Ureter (tissue), 1 donor: ENCODE results near the gene CACNA2D1. TPM values are rescaled to one million over a fixed set of nuclear protein-coding genes. Genes with fewer than 3 reads are reported as not detected.
"Not testable (repeated sequence)": the region's sequence is repeated elsewhere in the genome, so short reads cannot be mapped to it uniquely, and the experiment has no call there.

Experiments used
- DNase-seq: peaks from one replicate; pipeline ENCODE4 v3.0.0-alpha.2; 2020; ENCODE audit warnings: low spot score
- total RNA-seq: library from RNA; stranded (reverse); gene quantifications from one replicate; pipeline ENCODE4 v1.2.4, GENCODE V29; 2023
- donor health status: DM: yes; HTN: yes; CAD: no.

The CACNA2D1 gene
- total RNA-seq, 1 donor from 2014 or later = 20.2 TPM

DNA sequence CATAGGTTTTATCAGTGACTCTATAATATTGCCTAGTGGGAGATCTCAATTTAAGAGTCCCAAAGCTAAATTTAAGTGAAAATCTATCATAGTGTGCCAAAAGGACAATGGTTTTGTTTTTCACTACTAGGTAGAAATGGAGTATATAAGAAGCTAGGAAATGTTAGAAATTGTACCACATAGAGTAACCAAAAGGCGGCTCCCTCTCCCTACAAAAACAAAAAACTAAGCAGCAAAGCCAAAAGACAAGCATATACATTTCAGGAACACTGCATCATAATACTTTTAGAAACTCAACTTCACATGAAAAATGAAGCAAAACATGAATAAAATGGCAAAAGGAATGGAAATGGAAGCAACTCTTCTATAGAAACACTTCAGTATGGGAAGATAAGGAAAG, 271.6 kb downstream of the CACNA2D1 start:
- no peak for DNase-seq

DNA sequence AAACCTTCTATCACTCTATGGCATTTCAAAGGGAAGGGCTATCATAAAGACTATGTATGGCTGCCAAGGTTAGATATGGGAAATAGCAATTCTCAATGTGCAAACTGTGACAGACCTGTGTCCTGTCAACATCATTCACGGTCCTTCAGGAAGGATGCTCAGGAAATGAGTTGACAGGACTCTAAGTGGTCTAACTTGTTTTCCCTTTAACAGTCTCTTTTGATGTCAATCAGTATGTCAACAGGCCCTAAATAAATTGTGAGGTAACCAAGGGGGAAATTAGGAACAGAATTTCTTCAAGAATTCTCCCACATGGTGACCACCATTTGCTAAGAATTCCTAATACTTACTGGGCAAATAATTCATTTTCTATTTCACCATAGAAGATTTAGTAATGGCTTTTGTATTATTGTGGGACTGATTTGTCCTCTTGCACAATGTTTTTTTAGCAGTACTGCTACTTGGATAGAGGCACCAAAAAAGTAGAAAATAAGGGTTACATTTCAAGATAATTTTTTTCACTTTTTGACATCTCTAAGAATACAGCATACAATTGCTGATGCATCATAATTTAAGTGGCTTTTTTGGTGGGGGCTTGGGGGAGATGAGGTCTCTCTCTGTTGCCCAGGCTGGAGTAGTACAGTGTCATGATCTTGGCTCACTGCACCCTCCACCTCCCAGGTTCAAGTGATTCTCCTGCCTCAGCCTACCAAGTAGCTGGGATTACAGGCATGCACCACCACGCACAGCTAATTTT, 275.8 kb downstream of the CACNA2D1 start:
- DNase-seq = no peak

DNA sequence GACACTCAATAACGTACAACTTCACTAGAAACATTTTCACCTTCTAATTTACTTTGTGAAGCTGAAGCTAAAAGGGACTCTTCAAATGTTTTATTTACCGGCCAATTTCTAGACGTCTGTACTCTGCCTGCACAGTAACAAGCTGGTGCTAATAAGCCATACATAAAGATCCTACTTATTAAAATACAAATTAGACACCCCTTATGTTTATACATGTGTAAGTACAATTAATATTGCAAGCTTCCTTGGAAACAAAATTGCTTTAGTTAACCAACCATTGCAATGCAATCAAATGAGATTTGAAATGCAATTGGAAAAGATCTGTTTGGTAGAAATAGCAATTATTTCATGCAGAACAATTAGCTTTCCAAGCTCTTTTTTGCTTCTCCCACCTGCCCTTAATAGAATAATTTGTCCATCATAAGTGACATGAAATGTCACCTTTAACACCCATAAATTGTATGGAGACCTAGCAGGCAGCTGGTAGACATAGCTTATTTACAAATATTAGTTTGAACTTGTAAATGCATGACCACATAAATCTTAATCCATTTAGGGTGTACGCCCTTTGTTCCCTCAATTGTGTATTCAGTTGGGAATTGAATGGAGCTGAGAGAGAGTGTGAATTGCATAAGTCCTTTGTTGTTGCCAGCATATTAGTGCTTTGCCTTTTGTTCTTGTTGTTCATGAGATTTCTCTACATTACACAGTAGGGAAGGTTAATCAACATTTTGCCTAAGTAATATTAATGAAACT, 277.1 kb downstream of the CACNA2D1 start:
- no peak for DNase-seq

DNA sequence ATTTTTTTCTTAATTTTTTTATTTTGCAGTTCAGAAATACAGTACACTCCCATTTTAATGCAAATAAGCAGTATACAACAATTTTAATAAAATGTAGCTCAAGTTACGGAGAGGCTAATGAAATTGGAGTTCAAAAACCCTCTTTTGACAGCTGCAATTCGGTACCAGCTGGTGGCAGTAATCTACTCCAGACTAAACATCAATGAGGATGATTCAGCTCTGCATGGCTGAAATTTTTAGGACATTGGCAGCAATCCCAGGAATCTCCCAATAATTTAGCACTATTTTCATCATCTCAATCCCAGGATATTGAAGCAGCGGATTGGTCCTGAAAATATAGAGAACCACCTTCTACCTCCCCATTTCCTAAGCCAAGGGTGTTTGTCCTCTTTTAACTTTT, 278.8 kb downstream of the CACNA2D1 start:
- DNase-seq = no peak

DNA sequence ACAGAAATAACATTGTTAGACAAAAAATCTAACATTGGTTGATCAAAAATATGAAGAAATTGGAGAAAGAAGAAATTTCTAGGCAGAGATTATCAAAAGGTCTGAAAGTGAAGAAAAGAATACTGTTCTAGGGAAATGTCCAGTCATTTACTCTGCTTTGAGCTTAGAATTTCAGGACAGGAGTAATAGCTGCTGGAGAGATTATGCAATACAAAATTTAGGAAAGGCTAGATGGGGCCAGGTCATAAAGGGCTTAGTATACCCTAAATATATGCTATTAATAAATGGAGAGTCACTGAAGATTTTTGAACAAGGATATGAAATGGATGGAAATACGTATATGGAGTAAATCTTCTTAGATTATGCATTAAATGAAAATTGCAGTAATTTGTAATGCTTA, 279.2 kb downstream of the CACNA2D1 start:
- no peak for DNase-seq

DNA sequence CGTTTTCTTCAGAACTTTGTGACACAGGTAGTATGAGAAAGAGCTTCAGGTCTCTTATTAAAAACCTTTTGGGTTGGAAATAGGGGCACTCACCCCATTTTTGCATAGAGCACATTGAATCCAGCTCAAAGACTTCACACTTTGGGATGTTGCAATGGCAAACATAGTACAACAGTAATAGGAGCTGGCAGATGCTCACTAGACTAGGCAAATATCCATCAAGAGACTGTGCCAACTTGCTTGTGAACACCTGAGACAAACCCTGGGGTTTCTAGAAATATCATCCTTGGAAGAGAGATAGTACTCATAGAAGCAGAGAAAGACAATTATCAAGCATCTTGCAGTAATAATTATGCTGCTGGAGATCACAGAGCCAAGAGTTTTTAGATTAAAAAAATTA, 280.0 kb downstream of the CACNA2D1 start:
- no peak for DNase-seq

DNA sequence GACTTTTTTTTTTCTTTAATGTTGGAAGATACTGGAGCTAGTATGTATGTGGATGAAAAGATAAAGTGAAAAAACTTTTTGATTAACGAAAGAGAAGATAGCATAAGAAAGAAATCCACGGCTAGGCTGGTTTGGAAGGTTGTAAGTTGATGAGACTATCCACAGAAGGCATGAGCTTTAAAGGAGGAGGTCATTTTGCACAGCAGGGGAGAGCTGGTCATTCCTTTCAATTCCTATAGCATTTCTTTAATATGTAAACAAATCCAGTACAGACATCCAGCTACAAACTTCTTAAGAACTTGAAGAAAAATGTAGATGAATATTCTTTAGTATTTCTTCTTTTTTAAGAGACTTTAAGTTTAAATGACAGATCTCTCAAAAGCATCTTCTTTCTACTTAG, 281.3 kb downstream of the CACNA2D1 start:
- DNase-seq = no peak

DNA sequence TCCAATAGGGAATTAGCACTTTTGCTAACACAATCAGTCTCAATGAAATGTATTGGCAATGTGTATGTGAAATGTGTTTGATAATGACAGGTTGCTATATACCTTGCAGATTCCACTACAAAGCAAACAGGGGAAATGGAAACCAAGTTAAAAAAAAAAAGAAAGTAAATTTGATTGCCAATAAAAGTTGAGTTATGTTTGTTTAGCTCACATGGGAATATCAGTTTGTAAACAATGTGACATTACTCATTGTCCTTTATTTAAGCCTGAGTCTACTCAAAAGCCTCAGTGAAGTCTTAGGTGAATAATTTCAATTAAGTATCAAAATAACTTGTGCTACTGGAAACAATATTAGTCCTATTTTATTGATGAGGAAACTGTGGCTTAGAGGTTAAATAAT, 285.2 kb downstream of the CACNA2D1 start:
- no peak for DNase-seq

DNA sequence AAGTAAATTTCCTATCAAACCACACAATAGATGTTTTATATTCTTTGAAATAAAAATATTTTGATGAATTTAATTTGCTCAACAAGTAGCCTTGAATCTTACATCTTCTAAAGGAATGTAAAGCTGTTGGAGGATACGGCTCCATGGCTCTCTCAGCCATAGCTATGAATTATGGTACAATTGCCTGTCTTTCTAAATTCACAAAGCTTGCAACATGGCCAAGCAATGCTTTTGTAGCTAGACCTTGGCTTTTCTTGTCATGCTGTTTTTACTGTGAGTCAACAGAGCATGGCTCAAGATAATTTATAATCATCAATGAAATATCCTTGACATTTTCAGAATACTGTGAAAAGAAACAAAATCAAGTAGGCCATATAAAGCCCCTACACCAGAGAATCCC, 286.7 kb downstream of the CACNA2D1 start:
- no peak for DNase-seq

DNA sequence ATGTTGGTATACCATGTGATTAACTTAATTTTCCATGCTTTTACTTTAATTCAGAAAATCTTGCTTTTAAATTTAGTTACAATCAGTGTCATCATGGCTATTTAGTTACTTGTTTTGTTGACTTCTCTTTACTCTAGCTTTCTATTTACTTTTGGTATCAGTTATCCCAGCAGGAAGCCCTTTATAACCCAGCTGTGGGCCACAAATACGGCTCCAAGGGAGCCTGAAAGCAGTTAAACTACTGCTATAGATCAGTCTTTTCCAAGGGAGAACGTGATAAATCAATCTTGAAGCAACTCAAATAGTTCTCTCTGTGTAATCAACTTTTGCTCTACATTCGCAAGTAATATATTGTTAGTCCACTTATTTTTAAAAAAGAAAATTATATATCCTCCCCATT, 287.4 kb downstream of the CACNA2D1 start:
- DNase-seq = no peak

DNA sequence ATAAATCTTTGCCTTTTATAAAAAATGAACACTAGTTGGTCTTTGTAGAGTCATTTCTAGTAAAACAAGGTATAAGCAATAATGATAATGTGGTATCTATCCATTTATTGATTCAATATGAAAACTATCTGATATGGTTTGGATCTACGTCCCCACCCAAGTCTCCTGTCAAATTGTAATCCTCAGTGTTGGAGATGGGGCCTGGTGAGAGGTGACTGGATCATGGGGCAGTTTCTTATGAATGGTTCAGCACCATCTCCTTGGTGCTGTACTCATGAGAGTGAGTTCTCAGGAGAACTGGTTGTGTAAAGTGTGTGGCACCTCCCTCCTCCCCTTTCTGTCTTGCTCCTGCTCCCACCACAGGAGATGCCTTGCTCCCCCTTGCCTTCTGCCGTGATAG, 288.8 kb downstream of the CACNA2D1 start:
- no peak for DNase-seq

DNA sequence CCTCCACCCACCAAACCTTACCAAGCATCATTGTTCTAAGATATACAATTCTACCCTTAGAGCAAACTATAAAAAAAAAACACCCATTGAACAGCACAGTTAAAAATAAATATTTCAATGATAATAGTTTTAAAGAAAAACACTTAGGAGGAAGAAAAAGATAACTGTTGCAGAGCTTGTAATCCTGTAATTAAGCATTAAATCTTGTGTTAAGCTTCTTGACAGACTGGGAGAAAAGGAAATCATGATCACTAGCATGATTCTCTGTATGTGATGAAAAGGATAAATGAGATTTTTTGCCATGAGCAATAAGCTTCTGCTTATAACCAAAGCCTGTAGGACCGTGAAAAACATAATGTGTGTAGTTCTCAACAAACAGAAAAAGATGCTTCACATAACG, 289.8 kb downstream of the CACNA2D1 start:
- DNase-seq = no peak

DNA sequence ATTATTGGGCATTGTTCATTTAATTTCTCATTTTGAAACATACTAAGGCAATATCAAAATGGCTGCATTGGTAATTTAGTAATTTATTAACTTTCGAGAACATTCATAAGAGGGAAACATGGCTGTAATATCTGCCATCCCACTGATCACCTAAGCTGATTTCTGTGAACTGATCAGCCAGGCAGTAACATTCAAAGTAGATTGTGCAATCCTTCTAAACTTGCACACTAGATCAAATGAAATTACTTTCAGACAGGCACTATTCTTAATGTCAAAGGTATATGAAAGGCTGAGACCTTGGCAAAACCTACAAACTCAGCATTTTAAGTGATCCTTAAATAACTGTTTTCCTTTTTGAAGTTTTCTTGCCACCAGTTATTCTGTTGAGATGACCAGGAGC, 290.7 kb downstream of the CACNA2D1 start:
- no peak for DNase-seq

DNA sequence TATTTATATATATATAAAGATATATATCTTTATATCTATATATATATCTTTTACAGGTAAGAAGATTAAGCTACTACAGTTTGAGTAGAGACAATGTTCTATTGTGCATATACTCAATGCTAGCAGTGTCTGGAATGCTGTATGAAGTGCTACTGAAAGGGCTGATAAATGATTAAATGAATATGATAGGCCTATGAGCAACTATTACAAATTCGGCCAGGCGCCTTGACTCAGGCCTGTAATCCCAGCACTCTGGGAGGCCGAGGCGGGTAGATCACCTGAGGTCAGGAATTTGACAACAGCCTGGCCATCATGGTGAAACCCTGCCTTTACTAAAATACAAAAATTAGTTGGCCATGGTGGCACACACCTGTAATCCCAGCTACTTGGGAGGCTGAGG, 297.1 kb downstream of the CACNA2D1 start:
- DNase-seq = no peak

DNA sequence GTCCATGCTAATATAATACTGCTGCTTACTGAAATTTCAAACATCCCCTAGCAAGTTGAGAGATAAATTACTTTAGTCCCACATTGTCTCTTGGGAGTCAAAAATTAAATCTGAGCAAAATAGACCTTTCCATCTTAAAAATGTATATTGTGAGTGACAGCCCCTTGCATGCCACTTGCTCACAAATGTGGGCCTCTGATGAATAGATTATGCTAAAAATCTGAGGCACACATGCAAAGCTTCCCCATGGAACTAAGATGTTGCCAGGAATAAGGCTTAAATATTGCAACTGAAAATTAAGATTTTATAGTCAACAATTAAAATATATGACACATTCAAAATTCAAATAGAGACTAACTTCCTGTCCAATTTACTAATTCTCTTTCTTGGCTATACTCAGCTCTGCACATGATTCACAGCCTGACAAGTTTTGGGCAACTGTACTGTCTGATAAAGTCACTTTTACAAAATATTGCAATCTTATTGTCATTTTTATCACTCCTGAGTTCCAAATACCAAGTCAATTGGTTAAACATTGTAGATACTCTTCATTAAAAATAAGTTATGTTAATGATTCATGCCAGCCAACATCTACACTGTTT, 301.2 kb downstream of the CACNA2D1 start:
- DNase-seq = no peak

DNA sequence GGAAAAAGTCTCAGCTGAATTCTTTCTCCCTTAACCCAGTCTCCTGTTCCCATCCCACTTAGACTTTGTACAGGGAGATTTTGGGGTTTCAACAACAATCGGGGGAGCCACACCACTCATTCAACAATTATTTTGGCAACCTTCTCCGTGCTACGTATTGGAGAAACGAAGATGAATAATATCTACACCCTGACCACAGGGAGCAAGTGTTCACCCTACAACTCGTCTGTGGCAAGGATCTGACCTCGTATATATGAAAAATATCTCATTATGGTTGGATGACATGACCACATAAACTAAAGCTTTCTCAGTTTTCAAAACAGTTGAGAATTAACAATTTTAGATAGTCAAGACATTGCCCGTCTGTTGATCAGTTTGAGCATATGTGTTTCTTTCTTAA, 302.1 kb downstream of the CACNA2D1 start:
- no peak for DNase-seq

DNA sequence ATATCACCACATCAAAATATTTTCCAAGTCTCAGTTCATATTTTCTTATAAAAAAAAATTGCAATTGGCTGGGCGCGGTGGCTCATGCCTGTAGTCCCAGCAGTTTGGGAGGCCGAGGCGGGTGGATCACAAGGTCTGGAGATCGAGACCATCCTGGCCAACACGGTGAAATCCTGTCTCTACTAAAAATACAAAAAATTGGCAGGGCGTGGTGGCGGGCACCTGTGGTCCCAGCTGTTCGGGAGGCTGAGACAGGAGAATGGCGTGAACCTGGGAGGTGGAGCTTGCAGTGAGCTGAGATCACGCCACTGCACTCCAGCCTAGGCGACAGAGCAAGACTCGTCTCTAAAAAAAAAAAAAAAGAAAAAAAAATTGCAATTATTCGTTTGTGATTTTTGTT, 303.0 kb downstream of the CACNA2D1 start:
- DNase-seq = not testable (repeated sequence)

DNA sequence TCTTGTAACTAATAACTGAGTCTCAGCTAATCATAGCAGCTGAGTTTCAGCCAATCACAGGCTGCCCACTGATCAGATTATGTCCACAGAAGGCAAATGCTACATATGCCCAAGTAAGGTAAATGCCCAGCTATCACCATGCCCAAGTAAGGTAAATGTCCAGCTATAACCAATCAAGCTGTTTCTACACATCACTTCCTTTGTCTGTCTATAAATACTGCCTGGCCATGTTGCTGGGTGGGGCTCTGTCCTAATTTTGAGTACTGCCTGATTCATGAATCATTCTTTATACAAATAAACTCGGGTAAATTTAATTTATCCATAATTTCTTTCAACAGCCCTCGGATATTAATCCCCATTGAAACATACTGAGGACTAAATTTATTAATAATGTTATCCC, 312.4 kb downstream of the CACNA2D1 start:
- DNase-seq = no peak

DNA sequence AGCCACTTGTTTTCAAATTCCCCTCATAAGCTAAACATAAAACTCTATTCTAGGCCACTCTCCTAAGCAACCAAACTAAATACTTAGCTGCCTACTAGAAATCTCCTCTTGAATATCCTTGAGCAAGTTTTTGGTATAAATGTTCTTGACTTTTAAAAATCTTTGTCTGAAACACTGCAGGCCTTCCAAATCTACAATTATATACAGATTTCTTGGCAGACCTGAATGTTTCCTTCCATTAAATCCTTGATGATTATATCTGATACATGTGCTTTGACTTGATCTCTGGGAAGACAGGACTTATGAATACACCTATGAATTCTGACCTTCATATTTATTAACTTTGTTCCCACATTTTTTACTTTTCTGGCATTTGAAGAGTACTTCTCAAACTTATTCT, 314.5 kb downstream of the CACNA2D1 start:
- no peak for DNase-seq

DNA sequence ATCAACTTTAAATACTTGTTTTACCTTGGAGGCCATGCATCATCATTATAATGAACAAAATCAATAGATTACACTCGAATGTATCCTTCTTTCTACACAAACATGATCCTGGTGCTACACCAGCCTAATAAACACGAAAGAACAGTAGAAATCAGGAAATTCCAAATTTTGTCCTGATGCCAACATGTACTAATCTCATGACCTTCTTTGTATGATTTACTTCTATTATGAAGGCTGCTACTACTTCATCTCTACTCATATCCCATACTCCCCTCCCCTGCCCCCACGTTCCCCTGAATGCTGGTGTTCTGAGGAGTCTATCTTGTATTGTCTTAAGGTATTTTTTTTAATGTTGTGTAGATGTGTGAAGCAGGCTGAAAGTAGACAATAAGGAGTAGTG, 315.0 kb downstream of the CACNA2D1 start:
- DNase-seq = no peak

DNA sequence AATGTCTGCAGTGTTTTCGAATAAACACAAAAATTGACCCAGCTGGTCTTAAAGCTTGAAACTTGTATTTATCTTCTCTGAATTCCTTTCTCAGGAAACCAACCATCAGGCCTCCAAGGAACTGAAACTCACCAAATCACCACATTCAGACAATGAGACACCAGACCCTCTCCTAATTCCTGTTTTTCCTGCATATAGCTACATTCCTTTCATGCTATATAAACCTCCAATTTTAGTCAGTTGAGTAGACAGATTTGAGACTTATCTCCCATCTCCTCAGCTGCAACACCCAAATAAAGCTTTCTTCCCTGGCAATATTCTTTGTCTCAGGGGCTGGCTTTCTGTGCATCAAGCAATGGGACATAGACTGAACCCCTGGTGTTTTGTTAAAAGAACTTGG, 317.0 kb downstream of the CACNA2D1 start:
- no peak for DNase-seq

DNA sequence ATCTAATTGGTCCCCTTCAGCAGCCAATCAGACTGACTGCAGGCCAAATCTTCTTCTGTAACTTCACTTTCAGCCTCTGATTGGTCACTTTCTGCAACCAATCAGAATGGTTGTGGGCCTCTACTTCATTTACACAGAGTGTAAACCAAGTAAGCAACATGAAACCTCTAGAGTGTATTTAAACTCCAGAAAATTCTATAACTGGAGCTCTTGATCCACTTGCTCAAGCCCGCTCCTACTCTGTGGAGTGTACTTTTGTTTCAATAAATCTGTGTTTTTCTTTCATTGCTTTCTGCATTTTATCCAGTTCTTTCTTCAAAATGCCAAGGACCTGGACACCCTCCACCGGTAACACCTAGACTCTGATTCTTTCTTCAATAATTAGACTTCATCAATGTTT, 319.1 kb downstream of the CACNA2D1 start:
- no peak for DNase-seq

DNA sequence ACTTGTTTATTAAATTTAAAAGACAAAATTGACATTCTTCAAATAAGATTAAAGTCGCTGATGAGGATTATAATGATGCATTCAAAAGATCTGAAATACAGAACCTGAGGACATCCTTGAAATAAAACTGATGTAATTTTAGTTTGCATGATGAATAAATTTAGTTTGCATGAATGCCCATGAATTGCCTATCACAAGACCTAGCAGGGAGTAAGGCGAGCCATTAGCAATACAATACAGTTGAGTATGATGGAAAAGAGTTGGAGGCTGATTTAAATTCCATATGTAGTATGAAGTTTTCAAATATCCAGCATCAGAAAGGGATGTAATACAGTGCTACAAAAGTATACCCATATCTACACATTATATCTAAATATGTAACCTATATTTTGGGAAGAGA, 321.3 kb downstream of the CACNA2D1 start:
- DNase-seq = no peak
